Fibroblast of skin of abdomen (primary cell): ENCODE measurements around the gene GABRB1.
A peak's percentile ranks its signal among the peaks of the same experiment; 100 is the strongest.

Experiments used
- DNase-seq: peaks from one replicate; pipeline ENCODE4 v3.0.0-alpha.2; 2013

Gene GABRB1

DNA sequence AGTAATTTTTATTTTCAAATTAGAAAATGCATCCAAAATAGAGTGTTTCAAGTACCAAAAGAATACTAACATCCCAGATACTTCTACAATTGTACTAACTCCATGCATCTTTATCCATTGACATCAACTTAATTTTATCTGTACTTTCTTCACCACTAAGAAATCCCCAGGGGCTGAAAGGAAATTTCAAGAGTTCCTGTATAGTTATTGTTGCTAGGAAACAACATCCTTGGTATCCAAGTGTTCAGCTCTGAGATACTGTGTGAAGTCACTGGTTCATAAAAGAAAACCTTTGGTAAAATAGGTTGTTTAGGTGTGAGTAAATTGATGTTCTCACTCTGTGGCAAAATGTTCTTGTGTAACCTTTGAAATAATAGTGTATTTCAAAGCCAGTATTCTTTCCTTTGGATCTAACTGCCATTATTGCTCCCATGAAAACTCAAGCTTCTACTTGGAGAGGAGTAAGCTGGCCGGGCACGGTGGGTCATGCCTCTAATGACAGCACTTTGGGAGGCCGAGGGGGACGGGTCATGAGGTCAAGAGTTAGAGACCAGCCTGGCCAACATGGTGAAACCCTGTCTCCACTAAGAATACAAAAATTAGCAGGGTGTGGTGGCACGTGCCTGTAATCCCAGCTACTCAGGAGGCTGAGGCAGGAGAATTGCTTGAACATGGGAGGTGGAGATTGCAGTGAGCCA is 359.2 kb downstream of the GABRB1 start:
- DNase-seq, result no peak

GRCh38 chr4:47391256-47391655 is 359.9 kb downstream of the GABRB1 start:
- no peak for DNase-seq

GRCh38 chr4:47406408-47406807 is 375.0 kb downstream of the GABRB1 start:
- no peak for DNase-seq

DNA sequence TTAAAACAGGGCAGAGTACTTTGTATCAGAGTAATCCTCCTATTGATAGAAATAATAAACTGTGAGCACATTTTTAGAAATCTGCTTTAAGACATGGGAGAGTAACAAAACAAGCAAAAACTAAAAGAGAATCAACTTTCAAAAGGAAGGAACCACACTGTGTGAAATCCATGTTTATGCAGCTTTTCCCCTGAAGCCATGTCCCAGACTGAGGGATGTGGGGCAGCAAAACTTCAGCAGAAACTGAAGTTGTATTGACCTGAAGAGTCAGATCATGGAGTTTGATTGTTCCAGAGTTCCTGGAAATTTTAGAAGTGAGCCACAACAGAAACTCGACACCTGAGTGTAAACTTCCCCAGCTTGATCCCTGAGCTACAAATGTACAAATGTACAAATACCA is 378.9 kb downstream of the GABRB1 start:
- no peak for DNase-seq

DNA sequence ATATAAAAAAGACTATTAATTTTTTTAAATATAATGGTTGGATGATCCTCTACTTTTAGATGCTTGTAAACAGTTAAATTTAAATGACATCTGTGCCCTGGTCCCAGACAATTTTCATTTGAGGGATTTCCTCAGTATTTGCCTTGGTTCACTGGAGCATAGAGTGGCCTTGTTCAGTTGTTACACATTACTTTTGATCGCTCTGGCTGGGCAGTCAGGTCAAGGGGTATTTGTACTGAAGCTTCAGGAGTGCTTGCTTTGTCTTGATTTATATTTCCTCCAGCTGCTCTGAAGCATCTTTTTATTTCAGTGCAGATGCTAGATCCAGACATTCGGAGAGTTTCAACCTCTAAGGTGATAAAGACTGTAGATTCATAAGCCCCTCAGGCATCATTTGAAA is 382.2 kb downstream of the GABRB1 start:
- no peak for DNase-seq

- no peak for DNase-seq
Measured at GRCh38 chr4:47415719-47416118, 384.4 kb downstream of the GABRB1 start.

GRCh38 chr4:47418147-47418546 is 386.8 kb downstream of the GABRB1 start:
- DNase-seq, result no peak

DNA sequence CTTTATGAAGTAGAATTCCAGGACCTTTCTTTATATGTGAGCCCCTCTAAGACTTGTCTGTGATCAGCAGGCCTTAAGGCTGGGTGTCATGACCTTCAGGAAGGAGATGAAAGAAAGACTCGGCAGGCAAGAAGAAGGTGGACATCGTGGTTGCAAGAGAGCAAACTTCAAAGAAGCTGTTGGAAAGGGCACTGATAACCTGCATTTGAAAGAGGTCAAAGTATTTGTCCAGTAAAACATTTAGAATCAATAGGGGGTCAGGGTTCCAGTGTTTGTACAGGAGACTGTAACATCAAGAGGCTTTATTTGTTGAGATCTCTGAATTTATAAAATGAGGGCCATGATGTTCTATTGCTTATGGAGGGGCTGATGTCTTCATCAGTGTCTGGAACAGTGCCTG is 387.9 kb downstream of the GABRB1 start:
- no peak for DNase-seq

GRCh38 chr4:47425628-47426027 is 394.3 kb downstream of the GABRB1 start:
- no peak for DNase-seq

- DNase-seq, result no peak
Measured at GRCh38 chr4:47427935-47428334, 396.6 kb downstream of the GABRB1 start.

DNA sequence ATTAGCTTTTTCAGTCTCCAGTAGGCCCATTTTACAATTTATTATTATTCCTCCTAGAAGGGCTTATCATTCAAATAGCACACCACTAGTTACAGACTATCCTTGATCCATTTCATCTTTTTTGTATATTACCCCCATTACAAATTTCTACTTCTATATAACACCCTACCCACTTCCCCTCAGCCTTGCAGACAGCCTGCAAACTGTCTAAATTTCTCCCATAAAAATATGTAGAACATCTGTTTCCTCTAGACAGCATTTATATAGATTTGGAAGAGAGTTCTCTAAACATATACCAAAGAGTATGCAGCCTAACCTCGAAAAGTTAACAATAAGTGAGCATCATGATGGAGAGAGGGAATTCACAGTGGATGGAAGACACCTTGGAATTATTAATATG is 401.4 kb downstream of the GABRB1 start:
- DNase-seq, result no peak

- DNase-seq, result no peak
Measured at GRCh38 chr4:47434931-47435330, 403.6 kb downstream of the GABRB1 start.

- no peak for DNase-seq
Measured at GRCh38 chr4:47442980-47443379, 411.6 kb downstream of the GABRB1 start.

DNA sequence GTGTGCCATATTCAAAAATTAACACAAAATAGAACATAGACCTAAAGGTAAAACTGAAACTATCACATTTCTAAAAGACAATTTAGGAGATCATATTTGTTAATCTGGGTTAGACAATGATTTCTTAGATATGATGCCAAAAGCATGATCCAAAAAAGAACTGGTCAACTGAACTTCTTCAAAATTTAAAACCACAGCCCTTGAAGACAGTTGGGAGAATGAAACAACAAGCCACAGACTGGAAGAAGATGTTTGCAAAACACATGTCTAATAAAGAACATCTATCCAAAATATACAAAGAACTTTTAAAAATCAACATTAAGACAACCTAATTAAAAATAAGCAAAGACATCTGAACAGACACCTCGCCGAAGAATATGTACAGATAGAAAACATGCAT is 412.7 kb downstream of the GABRB1 start:
- no peak for DNase-seq

- peak; percentile 74 for DNase-seq
Measured at GRCh38 chr4:47451657-47452056, 420.3 kb downstream of the GABRB1 start.

- no peak for DNase-seq
Measured at GRCh38 chr4:47462799-47463234, 431.4 kb downstream of the GABRB1 start.

GRCh38 chr4:47463235-47463956 is 432.0 kb downstream of the GABRB1 start, which contains the start of gene COMMD8:
Gene COMMD8 (minus strand): TSS chr4:47463702. CDS start chr4:47463651, 51 bp downstream.
- DNase-seq, result peak; percentile 96

DNA sequence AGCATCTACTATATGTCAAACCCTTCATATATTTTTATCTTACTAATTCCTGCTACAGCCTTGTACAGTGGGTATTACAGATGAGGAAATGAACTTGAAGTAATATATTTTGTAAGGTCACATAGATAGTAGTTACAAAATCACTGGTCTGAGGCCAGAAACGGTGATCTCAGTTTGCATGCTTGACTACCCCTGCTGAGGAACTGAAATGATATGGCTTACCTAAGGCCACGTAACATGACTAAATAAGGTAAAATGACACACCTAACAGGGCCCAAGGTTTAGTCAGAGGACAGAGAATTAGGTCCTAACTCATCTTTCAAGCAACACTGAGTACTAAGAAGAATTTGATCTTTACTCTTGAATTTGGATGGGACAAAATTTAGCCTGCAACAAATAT is 433.6 kb downstream of the GABRB1 start:
- no peak for DNase-seq

GRCh38 chr4:47466056-47466785 is 434.9 kb downstream of the GABRB1 start:
- DNase-seq, result no peak

DNA sequence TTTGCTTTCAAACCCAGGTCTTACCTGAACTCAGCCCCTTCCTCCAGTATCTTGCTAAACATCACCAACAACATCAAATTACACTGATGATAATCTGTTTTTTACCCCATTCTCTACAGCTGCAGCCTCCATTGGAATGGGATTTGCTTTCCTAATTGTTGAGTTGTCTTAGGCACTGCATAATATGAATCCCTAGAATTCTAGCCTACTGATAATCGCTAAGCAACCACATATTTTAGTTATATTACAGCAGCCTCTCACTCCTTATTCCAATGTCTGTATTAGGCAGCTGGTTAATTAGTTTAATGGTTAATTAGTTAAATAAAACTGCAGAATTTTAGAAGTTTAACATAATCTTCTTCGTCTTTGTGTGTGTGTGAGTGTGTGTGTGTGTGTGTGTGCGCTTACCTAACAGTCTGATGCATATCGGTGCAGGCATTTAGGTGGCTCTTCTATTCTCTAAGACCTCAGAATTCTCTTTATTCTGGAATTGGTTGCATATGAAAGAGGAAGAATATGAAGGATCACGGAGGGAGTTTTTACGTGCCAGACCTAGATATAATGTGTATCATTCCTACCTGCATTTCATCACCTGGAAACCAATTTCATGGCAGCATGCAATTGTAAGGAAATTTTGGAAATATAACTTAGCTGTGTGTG is 437.5 kb downstream of the GABRB1 start:
- DNase-seq, result peak; percentile 40

- peak; percentile 61 for DNase-seq
Measured at GRCh38 chr4:47469951-47470350, 438.6 kb downstream of the GABRB1 start.

DNA sequence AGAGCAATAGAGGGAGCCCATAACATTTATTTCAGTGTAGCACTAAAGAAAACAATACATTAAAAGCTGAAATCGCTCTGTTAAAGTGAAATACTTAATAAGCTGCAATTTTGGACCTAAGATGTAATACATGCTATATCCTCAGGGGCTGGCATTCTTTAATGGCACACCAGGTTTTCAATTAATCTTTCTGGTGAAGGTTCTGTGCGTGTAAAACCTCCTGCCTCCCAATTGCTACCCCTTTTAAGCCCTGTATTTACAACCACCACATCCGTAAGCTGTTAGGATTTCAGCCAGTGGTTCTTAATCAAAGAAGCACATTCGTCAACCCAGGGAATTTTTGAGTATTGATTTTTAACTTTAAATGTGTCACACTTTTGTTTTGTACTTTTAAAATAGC is 439.7 kb downstream of the GABRB1 start:
- no peak for DNase-seq

DNA sequence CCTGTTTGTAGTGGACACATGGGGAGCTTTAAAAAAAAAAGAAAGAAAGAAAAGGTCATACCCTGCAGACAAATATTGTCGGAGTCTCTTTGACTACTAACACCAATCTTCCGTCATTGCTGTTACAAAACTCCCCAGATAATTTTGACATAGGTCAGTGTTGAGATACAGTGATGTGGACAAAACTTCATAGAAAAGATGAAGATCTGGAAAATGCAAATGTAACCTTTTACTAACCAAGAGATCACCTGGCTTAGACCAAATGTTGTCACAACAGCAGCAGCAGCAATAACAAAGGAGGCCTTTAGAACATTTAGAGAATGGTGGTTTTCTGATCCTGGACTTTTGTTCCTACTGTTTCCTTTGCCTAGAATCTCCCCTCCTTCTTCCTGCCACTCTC is 440.2 kb downstream of the GABRB1 start:
- DNase-seq, result no peak
